Ishikawa (cell line): ENCODE measurements around the gene P2RY14.

Experiments
- CEBPB ChIP-seq: IDR thresholded peaks from 2 replicates; pipeline ENCODE4 v1.6.1; 2012
- CREB1 ChIP-seq: IDR thresholded peaks from 2 replicates; pipeline ENCODE4 v1.6.1; 2012; ENCODE audit warnings: low read depth
- EGR1 ChIP-seq: IDR thresholded peaks from 2 replicates; pipeline ENCODE4 v1.6.1; 2012
- EP300 ChIP-seq: IDR thresholded peaks from 2 replicates; pipeline ENCODE4 v1.6.1; 2012; ENCODE audit warnings: borderline replicate concordance
- FOXM1 ChIP-seq: IDR thresholded peaks from 2 replicates; pipeline ENCODE4 v1.6.1; 2012; ENCODE audit warnings: low read depth, borderline replicate concordance
- MAX ChIP-seq: IDR thresholded peaks from 2 replicates; pipeline ENCODE4 v1.6.1; 2012
- NFIC ChIP-seq: IDR thresholded peaks from 2 replicates; pipeline ENCODE4 v1.6.1; 2012
- RAD21 ChIP-seq: IDR thresholded peaks from 2 replicates; pipeline ENCODE4 v1.6.1; 2012; ENCODE audit warnings: low read depth
- REST ChIP-seq: IDR thresholded peaks from 2 replicates; pipeline ENCODE4 v1.6.1; 2012; ENCODE audit warnings: low read depth, mild to moderate bottlenecking
- TAF1 ChIP-seq: IDR thresholded peaks from 2 replicates; pipeline ENCODE4 v1.6.1; 2012; ENCODE audit warnings: low read depth, mild to moderate bottlenecking
- TCF12 ChIP-seq: IDR thresholded peaks from 2 replicates; pipeline ENCODE4 v1.6.1; 2012; ENCODE audit warnings: low read depth
- TEAD4 ChIP-seq: IDR thresholded peaks from 2 replicates; pipeline ENCODE4 v1.6.1; 2012
- USF1 ChIP-seq: IDR thresholded peaks from 2 replicates; pipeline ENCODE4 v1.6.1; 2012
- YY1 ChIP-seq: IDR thresholded peaks from 2 replicates; pipeline ENCODE4 v1.6.1; 2012; ENCODE audit warnings: low read depth
- ZBTB7A ChIP-seq: IDR thresholded peaks from 2 replicates; pipeline ENCODE4 v1.6.1; 2012; ENCODE audit warnings: low read depth

The P2RY14 gene

GRCh38 chr3:151290673-151291072, 12.3 kb upstream of the P2RY14 start:
- TF ChIP-seq FOXM1 (no peak), RAD21 (peak; percentile 74), CEBPB (no peak), TCF12 (no peak), TAF1 (no peak)

GRCh38 chr3:151289445-151289844, 11.1 kb upstream of the P2RY14 start:
- TF ChIP-seq TCF12 (no peak), RAD21 (no peak), CREB1 (no peak), YY1 (no peak), FOXM1 (no peak), EGR1 (no peak), TAF1 (no peak), TEAD4 (no peak), ZBTB7A (no peak), MAX (no peak), REST (no peak), NFIC (no peak), CEBPB (no peak), USF1 (no peak), EP300 (no peak)

GRCh38 chr3:151285940-151286339, 7.6 kb upstream of the P2RY14 start:
- no peak for TF ChIP-seq USF1
- TF ChIP-seq YY1: no peak
- no peak for TF ChIP-seq EGR1
- TF ChIP-seq MAX: no peak
- TF ChIP-seq TCF12: no peak
- TF ChIP-seq EP300: no peak
- TF ChIP-seq NFIC: no peak
- no peak for TF ChIP-seq TEAD4
- TF ChIP-seq REST: no peak
- TF ChIP-seq RAD21: no peak
- TF ChIP-seq TAF1: no peak
- TF ChIP-seq CEBPB: no peak
- no peak for TF ChIP-seq CREB1
- no peak for TF ChIP-seq FOXM1
- TF ChIP-seq ZBTB7A: no peak

GRCh38 chr3:151283907-151284461, 5.6 kb upstream of the P2RY14 start:
- TF ChIP-seq CEBPB (no peak), MAX (no peak), FOXM1 (no peak), EP300 (no peak)

- TF ChIP-seq NFIC (no peak), REST (no peak), TCF12 (no peak), TEAD4 (no peak), CREB1 (no peak), EGR1 (no peak), YY1 (no peak), TAF1 (no peak), FOXM1 (no peak), EP300 (no peak), RAD21 (no peak), USF1 (no peak), ZBTB7A (no peak), CEBPB (no peak), MAX (no peak)
These were observed 5.0 kb upstream of the P2RY14 start for GRCh38 chr3:151283387-151283786.
